Measurements from ENCODE around the gene LORICRIN.

- TF ChIP-seq JUNB (CRISPR knock-in tag; conservative IDR thresholded peaks at IDR 0.05) (no peak), HDGF (IDR thresholded peaks at IDR 0.05) (no peak), ESRRA (IDR thresholded peaks at IDR 0.05; ENCODE audit: borderline replicate concordance, low read depth) (no peak), FOXK1 (CRISPR knock-in tag; IDR thresholded peaks at IDR 0.05; ENCODE audit: borderline replicate concordance) (no peak), ETV5 (CRISPR knock-in tag; IDR thresholded peaks at IDR 0.05; ENCODE audit: low read depth) (no peak), POLR2B (IDR thresholded peaks at IDR 0.05; ENCODE audit: low read depth, partially characterized antibody) (no peak), MAFK (IDR thresholded peaks at IDR 0.05; ENCODE audit: low read length) (no peak), PHF8 (IDR thresholded peaks at IDR 0.05; ENCODE audit: borderline replicate concordance, low read length) (no peak), E2F1 (CRISPR knock-in tag; IDR thresholded peaks at IDR 0.05) (no peak)
- TF ChIP-seq, protein P1, sequence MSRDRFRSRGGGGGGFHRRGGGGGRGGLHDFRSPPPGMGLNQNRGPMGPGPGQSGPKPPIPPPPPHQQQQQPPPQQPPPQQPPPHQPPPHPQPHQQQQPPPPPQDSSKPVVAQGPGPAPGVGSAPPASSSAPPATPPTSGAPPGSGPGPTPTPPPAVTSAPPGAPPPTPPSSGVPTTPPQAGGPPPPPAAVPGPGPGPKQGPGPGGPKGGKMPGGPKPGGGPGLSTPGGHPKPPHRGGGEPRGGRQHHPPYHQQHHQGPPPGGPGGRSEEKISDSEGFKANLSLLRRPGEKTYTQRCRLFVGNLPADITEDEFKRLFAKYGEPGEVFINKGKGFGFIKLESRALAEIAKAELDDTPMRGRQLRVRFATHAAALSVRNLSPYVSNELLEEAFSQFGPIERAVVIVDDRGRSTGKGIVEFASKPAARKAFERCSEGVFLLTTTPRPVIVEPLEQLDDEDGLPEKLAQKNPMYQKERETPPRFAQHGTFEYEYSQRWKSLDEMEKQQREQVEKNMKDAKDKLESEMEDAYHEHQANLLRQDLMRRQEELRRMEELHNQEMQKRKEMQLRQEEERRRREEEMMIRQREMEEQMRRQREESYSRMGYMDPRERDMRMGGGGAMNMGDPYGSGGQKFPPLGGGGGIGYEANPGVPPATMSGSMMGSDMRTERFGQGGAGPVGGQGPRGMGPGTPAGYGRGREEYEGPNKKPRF (IDR thresholded peaks at IDR 0.05; ENCODE audit: low read depth, low read length), result no peak
These were observed 14.0 kb upstream of the LORICRIN start for GRCh38 chr1:153245466-153245865.
